IMR-90 (cell line): ENCODE results near the gene ABCG4. TPM values are rescaled to one million over a fixed set of nuclear protein-coding genes. Genes with fewer than 3 reads are reported as not detected.

Experiments
- ATAC-seq: fragments of 200-7000 bp; cut with Tn5 transposase; 2 replicates; pipeline ENCODE4 v1.9.1; 2020; ENCODE audit warnings: low read depth, mild to moderate bottlenecking, moderate library complexity
- BruUV-seq: library from RNA; stranded (reverse); fragments of 400-500 nt; replicated peaks from 2 replicates; lab custom pipeline; 2021; lab: Mats Ljungman, UMichigan
- CTCF ChIA-PET: fragments of 300-600 bp; formaldehyde crosslinking; extraction: SDS; loops from one replicate; lab custom pipeline; 2021; ENCODE audit warnings: antibody characterized with exemption; lab: Yijun Ruan, JAX
- POLR2A ChIA-PET: fragments of 300-600 bp; sonication (Branson Sonifier 250); formaldehyde crosslinking; loops from one replicate; lab custom pipeline; 2022; ENCODE audit warnings: antibody characterized with exemption; ENCODE audit not compliant: unreplicated experiment; lab: Charles Lee
- DNase-seq: peaks from one replicate; pipeline ENCODE4 v3.0.0; 2013
- H2AFZ ChIP-seq: replicated peaks from 2 replicates; pipeline ENCODE3; 2013; ENCODE audit warnings: low read length, mild to moderate bottlenecking; ENCODE audit not compliant: poor library complexity
- H2AK5ac ChIP-seq: 2 replicates; pipeline ENCODE4 v1.6.1; 2013; ENCODE audit warnings: low read depth, low read length, inconsistent platforms
- H2AK9ac ChIP-seq: replicated peaks from 2 replicates; pipeline ENCODE3; 2013; ENCODE audit warnings: mild to moderate bottlenecking, low read depth, low read length, moderate library complexity; ENCODE audit not compliant: poor library complexity
- H2BK120ac ChIP-seq: 2 replicates; pipeline ENCODE4 v1.6.1; 2013; ENCODE audit warnings: low read depth, low read length, inconsistent platforms
- H2BK15ac ChIP-seq: 3 replicates; pipeline ENCODE4 v1.6.1; 2013; ENCODE audit warnings: low read depth, low read length, inconsistent platforms
- H2BK20ac ChIP-seq: 2 replicates; pipeline ENCODE4 v1.6.1; 2013; ENCODE audit warnings: low read depth, mild to moderate bottlenecking, inconsistent platforms, low read length, moderate library complexity
- H2BK5ac ChIP-seq: 2 replicates; pipeline ENCODE4 v1.6.1; 2013; ENCODE audit warnings: mild to moderate bottlenecking, low read depth, low read length, inconsistent platforms; ENCODE audit not compliant: poor library complexity, severe bottlenecking
- H3K14ac ChIP-seq: replicated peaks from 2 replicates; pipeline ENCODE4 v1.6.1; 2013; ENCODE audit warnings: low read depth, low read length, inconsistent platforms
- H3K18ac ChIP-seq: 2 replicates; pipeline ENCODE4 v1.6.1; 2013; ENCODE audit warnings: low read depth, low read length, control low read depth
- H3K23ac ChIP-seq: 2 replicates; pipeline ENCODE4 v1.6.1; 2013; ENCODE audit warnings: low read depth, low read length, inconsistent platforms
- H3K27ac ChIP-seq: 2 replicates; pipeline ENCODE4 v1.5.1; 2013; ENCODE audit warnings: mild to moderate bottlenecking, control low read depth, low read length; ENCODE audit not compliant: insufficient read depth
- H3K27me3 ChIP-seq: 2 replicates; pipeline ENCODE4 v1.6.1; 2013; ENCODE audit warnings: low read length; ENCODE audit not compliant: control insufficient read depth, insufficient read depth
- H3K36me3 ChIP-seq: 2 replicates; pipeline ENCODE4 v1.6.1; 2013; ENCODE audit warnings: low read length, mixed read lengths; ENCODE audit not compliant: control insufficient read depth, insufficient read depth
- H3K4ac ChIP-seq: 2 replicates; pipeline ENCODE4 v1.6.1; 2013; ENCODE audit warnings: low read depth, low read length, inconsistent platforms
- H3K4me1 ChIP-seq: 2 replicates; pipeline ENCODE4 v1.6.1; 2013; ENCODE audit warnings: low read length, mixed read lengths; ENCODE audit not compliant: control insufficient read depth, insufficient read depth
- H3K4me2 ChIP-seq: 2 replicates; pipeline ENCODE4 v1.6.1; 2013; ENCODE audit warnings: low read depth, mild to moderate bottlenecking, control low read depth, low read length, moderate library complexity
- H3K4me3 ChIP-seq: 2 replicates; pipeline ENCODE4 v1.5.1; 2013; ENCODE audit warnings: low read depth, mild to moderate bottlenecking, control low read depth, low read length, moderate library complexity; ENCODE audit not compliant: insufficient read depth
- H3K56ac ChIP-seq: 2 replicates; pipeline ENCODE4 v1.6.1; 2013; ENCODE audit warnings: low read length, inconsistent platforms; ENCODE audit not compliant: insufficient read depth; ENCODE audit errors: extremely low read depth
- H3K79me1 ChIP-seq, 2 experiments: 2 replicates each; pipeline ENCODE4 v1.6.1; 2013; ENCODE audit warnings: low read length in 2 of 2, inconsistent platforms in 1 of 2, low read depth in 1 of 2
- H3K9ac ChIP-seq: 2 replicates; pipeline ENCODE4 v1.6.1; 2013; ENCODE audit warnings: low read depth, low read length, control low read depth
- H3K9me1 ChIP-seq: 2 replicates; pipeline ENCODE4 v1.6.1; 2013; ENCODE audit warnings: low read length, inconsistent platforms; ENCODE audit not compliant: insufficient read depth
- H3K9me3 ChIP-seq: 2 replicates; pipeline ENCODE4 v1.6.1; 2013; ENCODE audit warnings: low read length; ENCODE audit not compliant: control insufficient read depth, insufficient read depth
- H4K20me1 ChIP-seq: 2 replicates; pipeline ENCODE4 v1.6.1; 2013; ENCODE audit warnings: low read length, inconsistent platforms; ENCODE audit not compliant: insufficient read depth
- H4K5ac ChIP-seq: 2 replicates; pipeline ENCODE4 v1.6.1; 2013; ENCODE audit warnings: mild to moderate bottlenecking, low read depth, low read length, control low read depth
- H4K8ac ChIP-seq, 2 experiments: 2 replicates each; pipeline ENCODE4 v1.6.1; 2013; ENCODE audit warnings: low read depth in 2 of 2, low read length in 2 of 2, control low read depth in 1 of 2, inconsistent platforms in 1 of 2
- H4K91ac ChIP-seq: 2 replicates; pipeline ENCODE4 v1.6.1; 2013; ENCODE audit warnings: low read depth, low read length, inconsistent platforms; ENCODE audit not compliant: insufficient read depth
- CEBPB ChIP-seq: IDR thresholded peaks from 2 replicates; pipeline ENCODE4 v1.6.1; 2012; ENCODE audit warnings: low read depth, low read length, improper control_type of control experiment
- MAFK ChIP-seq: IDR thresholded peaks from 2 replicates; pipeline ENCODE4 v1.6.1; 2012; ENCODE audit warnings: low read depth, low read length, improper control_type of control experiment
- MAZ ChIP-seq: IDR thresholded peaks from 2 replicates; pipeline ENCODE4 v1.6.1; 2012; ENCODE audit warnings: low read depth, mild to moderate bottlenecking, low read length, improper control_type of control experiment, moderate library complexity, borderline replicate concordance
- MXI1 ChIP-seq: IDR thresholded peaks from 2 replicates; pipeline ENCODE4 v1.6.1; 2012; ENCODE audit warnings: low read depth, mild to moderate bottlenecking, low read length, moderate library complexity, borderline replicate concordance
- NFE2L2 ChIP-seq: fragments of 150-350 bp; IDR thresholded peaks from 2 replicates; pipeline ENCODE4 v1.6.1; 2016; ENCODE audit warnings: low read depth, mild to moderate bottlenecking, low read length
- POLR2A ChIP-seq: IDR thresholded peaks from 2 replicates; pipeline ENCODE4 v1.6.1; 2012; ENCODE audit warnings: mild to moderate bottlenecking, low read depth, low read length
- RAD21 ChIP-seq: IDR thresholded peaks from 2 replicates; pipeline ENCODE4 v1.6.1; 2012; ENCODE audit warnings: low read length, improper control_type of control experiment
- SMC3 ChIP-seq: fragments of 150-350 bp; IDR thresholded peaks from 2 replicates; pipeline ENCODE4 v1.6.1; 2016; ENCODE audit warnings: low read depth, mild to moderate bottlenecking, antibody characterized with exemption, low read length, moderate library complexity
- WGBS, 2 experiments: methylation state at CpG; one replicate each; pipeline versions ENCODE4 v1.1.5 to v1.1.7; 2013; ENCODE audit warnings: missing lambda C conversion rate in 2 of 2; ENCODE audit not compliant: insufficient read length in 1 of 2; ENCODE audit errors: extremely low coverage in 2 of 2; 5-methylcytosine and 5-hydroxymethylcytosine counted together
- dilution Hi-C: fragments of 300-500 bp; cut with HindIII; formaldehyde crosslinking; loops from one replicate; pipeline ENCODE4 v1.14.3; 2018; ENCODE audit warnings: low sequenced_read_pairs; ENCODE audit not compliant: unreplicated experiment
- in situ Hi-C: fragments of 300-500 bp; cut with MboI; formaldehyde crosslinking; loops from 3 replicates; pipeline ENCODE4 v1.14.3; 2019; ENCODE audit warnings: low sequenced_read_pairs, inconsistent platforms, mixed read lengths
- intact Hi-C: fragments of 100-400 bp; cut with micrococcal nuclease; formaldehyde crosslinking; loops from 2 replicates; pipeline ENCODE4 v1.10.0; 2022
- polyA plus RNA-seq, 3 experiments: library from polyadenylated mRNA; depleted of rRNA; stranded (reverse); fragments of >200 nt; gene quantifications; 2 replicates each; pipeline ENCODE4 v1.2.3, GENCODE V29; 2012; ENCODE audit warnings: low replicate concordance in 1 of 3
- total RNA-seq: library from RNA; depleted of rRNA; stranded (reverse); fragments of >200 nt; gene quantifications from 2 replicates; pipeline ENCODE4 v1.2.3, GENCODE V29; 2012
- TF ChIP-seq, protein P1 (sequence below): fragments of 150-350 bp; IDR thresholded peaks from 2 replicates; pipeline ENCODE4 v1.6.1; 2017; ENCODE audit warnings: mild to moderate bottlenecking, antibody characterized with exemption, low read length, low read depth
- TF ChIP-seq, protein P2 (sequence below): conservative IDR thresholded peaks from 2 replicates; pipeline ENCODE4 v1.5.1; 2012; ENCODE audit warnings: mild to moderate bottlenecking, low read depth, low read length, improper control_type of control experiment
- TF ChIP-seq, protein P3 (sequence below): fragments of 150-350 bp; IDR thresholded peaks from 2 replicates; pipeline ENCODE4 v1.6.1; 2016; ENCODE audit warnings: low read depth, mild to moderate bottlenecking, low read length, moderate library complexity, borderline replicate concordance

ABCG4 gene
- total and polyA plus RNA-seq, 2 of the 4 experiments (the other 2 are of a cell fraction) = under 0.01 to 0.26 TPM

DNA sequence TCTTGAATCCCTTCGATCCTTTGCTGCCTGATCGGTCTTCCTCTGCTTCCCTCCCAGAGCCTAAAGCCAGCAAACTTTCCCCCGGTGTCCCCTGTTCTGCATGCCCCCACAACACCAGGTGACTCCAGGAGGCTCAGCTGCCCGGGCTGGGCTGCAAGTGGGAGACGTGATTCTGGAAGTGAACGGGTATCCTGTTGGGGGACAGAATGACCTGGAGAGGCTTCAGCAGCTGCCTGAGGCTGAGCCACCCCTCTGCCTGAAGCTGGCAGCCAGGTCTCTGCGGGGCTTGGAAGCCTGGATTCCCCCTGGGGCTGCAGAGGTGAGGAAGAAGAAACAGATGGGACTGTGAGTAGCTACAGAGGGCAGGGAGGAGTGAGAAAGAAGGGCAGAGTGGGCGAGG lies 40.0 kb downstream of the ABCG4 start:
- dilution Hi-C loops = no loop called here
- no peak for ATAC-seq
- POLR2A ChIA-PET = no interaction called here

More for the DNA sequence above, 40.0 kb downstream of the ABCG4 start:
- 65% methylated on average over 2 of the region's 8 CpGs; no CpG with 5 or more reads in 1 of the 2 experiments for WGBS, 2 experiments
- no peak overlapping the region for H4K5ac ChIP-seq
- no peak overlapping the region for H3K14ac ChIP-seq
- H3K18ac ChIP-seq = no peak overlapping the region
- no peak overlapping the region for H3K4me3 ChIP-seq
- no peaks in the 10 kb centered on the region for H4K20me1 ChIP-seq
- peaks cover 28% of the 10 kb centered on the region for H3K27me3 ChIP-seq
- CTCF ChIA-PET = no interaction called here
- no peak overlapping the region for H2AFZ ChIP-seq
- no peak overlapping the region for H3K9ac ChIP-seq
- H2BK15ac ChIP-seq = no peak overlapping the region
- H2BK120ac ChIP-seq = no peak overlapping the region
- H4K8ac ChIP-seq = no peak overlapping the region
- no peak overlapping the region for H3K23ac ChIP-seq
- no peak for TF ChIP-seq POLR2A
- no peak for TF ChIP-seq MXI1
- TF ChIP-seq, protein P1, sequence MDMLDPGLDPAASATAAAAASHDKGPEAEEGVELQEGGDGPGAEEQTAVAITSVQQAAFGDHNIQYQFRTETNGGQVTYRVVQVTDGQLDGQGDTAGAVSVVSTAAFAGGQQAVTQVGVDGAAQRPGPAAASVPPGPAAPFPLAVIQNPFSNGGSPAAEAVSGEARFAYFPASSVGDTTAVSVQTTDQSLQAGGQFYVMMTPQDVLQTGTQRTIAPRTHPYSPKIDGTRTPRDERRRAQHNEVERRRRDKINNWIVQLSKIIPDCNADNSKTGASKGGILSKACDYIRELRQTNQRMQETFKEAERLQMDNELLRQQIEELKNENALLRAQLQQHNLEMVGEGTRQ = no peak
- TF ChIP-seq MAZ = no peak
- no peak for TF ChIP-seq MAFK
- TF ChIP-seq SMC3 = no peak
- TF ChIP-seq RAD21 = no peak
- no peak for TF ChIP-seq CEBPB
- TF ChIP-seq, protein P2, sequence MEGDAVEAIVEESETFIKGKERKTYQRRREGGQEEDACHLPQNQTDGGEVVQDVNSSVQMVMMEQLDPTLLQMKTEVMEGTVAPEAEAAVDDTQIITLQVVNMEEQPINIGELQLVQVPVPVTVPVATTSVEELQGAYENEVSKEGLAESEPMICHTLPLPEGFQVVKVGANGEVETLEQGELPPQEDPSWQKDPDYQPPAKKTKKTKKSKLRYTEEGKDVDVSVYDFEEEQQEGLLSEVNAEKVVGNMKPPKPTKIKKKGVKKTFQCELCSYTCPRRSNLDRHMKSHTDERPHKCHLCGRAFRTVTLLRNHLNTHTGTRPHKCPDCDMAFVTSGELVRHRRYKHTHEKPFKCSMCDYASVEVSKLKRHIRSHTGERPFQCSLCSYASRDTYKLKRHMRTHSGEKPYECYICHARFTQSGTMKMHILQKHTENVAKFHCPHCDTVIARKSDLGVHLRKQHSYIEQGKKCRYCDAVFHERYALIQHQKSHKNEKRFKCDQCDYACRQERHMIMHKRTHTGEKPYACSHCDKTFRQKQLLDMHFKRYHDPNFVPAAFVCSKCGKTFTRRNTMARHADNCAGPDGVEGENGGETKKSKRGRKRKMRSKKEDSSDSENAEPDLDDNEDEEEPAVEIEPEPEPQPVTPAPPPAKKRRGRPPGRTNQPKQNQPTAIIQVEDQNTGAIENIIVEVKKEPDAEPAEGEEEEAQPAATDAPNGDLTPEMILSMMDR = no peak
- TF ChIP-seq, protein P3, sequence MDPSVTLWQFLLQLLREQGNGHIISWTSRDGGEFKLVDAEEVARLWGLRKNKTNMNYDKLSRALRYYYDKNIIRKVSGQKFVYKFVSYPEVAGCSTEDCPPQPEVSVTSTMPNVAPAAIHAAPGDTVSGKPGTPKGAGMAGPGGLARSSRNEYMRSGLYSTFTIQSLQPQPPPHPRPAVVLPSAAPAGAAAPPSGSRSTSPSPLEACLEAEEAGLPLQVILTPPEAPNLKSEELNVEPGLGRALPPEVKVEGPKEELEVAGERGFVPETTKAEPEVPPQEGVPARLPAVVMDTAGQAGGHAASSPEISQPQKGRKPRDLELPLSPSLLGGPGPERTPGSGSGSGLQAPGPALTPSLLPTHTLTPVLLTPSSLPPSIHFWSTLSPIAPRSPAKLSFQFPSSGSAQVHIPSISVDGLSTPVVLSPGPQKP = no peak
- no peak for TF ChIP-seq NFE2L2
- BruUV-seq = no TSS peak
- no peaks in the 10 kb centered on the region; the same call in 1 of the 2 replicates for H3K9me1 ChIP-seq
- H2BK20ac ChIP-seq = no peak overlapping the region
- H3K4ac ChIP-seq = no peak overlapping the region
- H3K27ac ChIP-seq = no peak overlapping the region
- no peak overlapping the region for H3K56ac ChIP-seq
- no peaks in the 10 kb centered on the region for H3K4me1 ChIP-seq
- H2AK9ac ChIP-seq = no peak overlapping the region
- no peak overlapping the region for H2AK5ac ChIP-seq
- no peaks in the 10 kb centered on the region for H3K9me3 ChIP-seq
- no peak overlapping the region for H4K91ac ChIP-seq
- in situ Hi-C loops (no loop called here), intact Hi-C loops (no loop called here)
- no peak overlapping the region for H2BK5ac ChIP-seq
- no peaks in the 10 kb centered on the region for H3K36me3 ChIP-seq
- no peak overlapping the region for H3K4me2 ChIP-seq
- DNase-seq = no peak
- no peaks in the 10 kb centered on the region for H3K79me1 ChIP-seq
